ENCODE measurements around the gene PRR14L.
"Not testable (repeated sequence)": the region's sequence is repeated elsewhere in the genome, so short reads cannot be mapped to it uniquely, and the experiment has no call there.

DNA sequence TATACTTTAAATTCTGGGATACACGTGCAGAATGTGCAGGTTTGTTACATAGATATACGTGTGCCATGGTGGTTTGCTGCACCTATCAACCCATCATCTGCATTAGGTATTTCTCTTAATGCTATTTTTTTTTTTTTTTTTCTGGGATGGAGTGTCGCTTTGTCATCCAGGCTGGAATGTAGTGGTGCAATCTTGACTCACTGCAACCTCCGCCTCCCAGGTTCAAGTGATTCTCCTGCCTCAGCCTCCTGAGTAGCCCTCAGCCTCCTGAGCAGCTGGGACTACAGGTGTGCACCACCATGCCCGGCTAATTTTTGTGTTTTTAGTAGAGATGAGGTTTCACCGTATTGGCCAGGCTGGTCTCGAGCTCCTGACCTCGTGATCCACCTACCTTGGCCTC lies 49.4 kb upstream of the PRR14L start:
- TF ChIP-seq POLR2A (IDR thresholded peaks at IDR 0.05; ENCODE audit: low read length); GATA1 (IDR thresholded peaks at IDR 0.05; ENCODE audit: low read depth, low read length): not testable (repeated sequence)
